ENCODE data around the gene PABPC1L. TPM values are rescaled to one million over a fixed set of nuclear protein-coding genes. Genes with fewer than 3 reads are reported as not detected.

PABPC1L gene
- total and polyA plus RNA-seq, 2 of the 13 experiments (the other 11 are each of a cell fraction or from before 2014, with no cell fraction given): 30.8 to 252 TPM

- TF ChIP-seq ZNF512B (CRISPR knock-in tag; IDR thresholded peaks at IDR 0.05; ENCODE audit: borderline replicate concordance) (no peak), PCBP2 (optimal IDR thresholded peaks at IDR 0.05; ENCODE audit: low read depth, low read length, poor library complexity, severe bottlenecking) (no peak), GRHL1 (CRISPR knock-in tag; conservative IDR thresholded peaks at IDR 0.05) (no peak), SOX6 (IDR thresholded peaks at IDR 0.05) (no peak), SOX6 (CRISPR knock-in tag; IDR thresholded peaks at IDR 0.05) (peak; percentile 64; the same call in 1 of the 2 replicates), ZNF275 (CRISPR knock-in tag; IDR thresholded peaks at IDR 0.05; ENCODE audit: borderline replicate concordance) (no peak), HNRNPLL (IDR thresholded peaks at IDR 0.05; ENCODE audit: low read depth, low read length, poor library complexity, severe bottlenecking) (peak; percentile 72), MED8 (CRISPR knock-in tag; IDR thresholded peaks at IDR 0.05; ENCODE audit: insufficient replicate concordance) (no peak), HOXA5 (CRISPR knock-in tag; IDR thresholded peaks at IDR 0.05) (peak; percentile 79), BRF2 (CRISPR knock-in tag; IDR thresholded peaks at IDR 0.05) (no peak), HIVEP1 (CRISPR knock-in tag; IDR thresholded peaks at IDR 0.05) (peak; percentile 79), TCF12 (IDR thresholded peaks at IDR 0.05) (no peak), TCF12 (CRISPR knock-in tag; IDR thresholded peaks at IDR 0.05) (no peak), MXD4 (CRISPR knock-in tag; IDR thresholded peaks at IDR 0.05) (peak; percentile 37; the same call in 1 of the 2 replicates), ZNF280D (CRISPR knock-in tag; IDR thresholded peaks at IDR 0.05) (no peak), ZNF30 (CRISPR knock-in tag; IDR thresholded peaks at IDR 0.05) (no peak), HMG20B (CRISPR knock-in tag; conservative IDR thresholded peaks at IDR 0.05) (no peak)
- TF ChIP-seq, protein P1, sequence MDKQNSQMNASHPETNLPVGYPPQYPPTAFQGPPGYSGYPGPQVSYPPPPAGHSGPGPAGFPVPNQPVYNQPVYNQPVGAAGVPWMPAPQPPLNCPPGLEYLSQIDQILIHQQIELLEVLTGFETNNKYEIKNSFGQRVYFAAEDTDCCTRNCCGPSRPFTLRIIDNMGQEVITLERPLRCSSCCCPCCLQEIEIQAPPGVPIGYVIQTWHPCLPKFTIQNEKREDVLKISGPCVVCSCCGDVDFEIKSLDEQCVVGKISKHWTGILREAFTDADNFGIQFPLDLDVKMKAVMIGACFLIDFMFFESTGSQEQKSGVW (CRISPR knock-in tag; IDR thresholded peaks at IDR 0.05; ENCODE audit: borderline replicate concordance): no peak
Measured at GRCh38 chr20:44911264-44911921, 1.5 kb downstream of the PABPC1L start (continued).

Measured in HepG2 (cell line).